Thyroid gland (tissue), 4 donors: ENCODE measurements around the gene TMTC4. TPM values are rescaled to one million over a fixed set of nuclear protein-coding genes. Genes with fewer than 3 reads are reported as not detected.

Source experiments
- DNase-seq, 2 donors: peaks; one replicate each; pipeline ENCODE4 v3.0.0-alpha.2; 2019
- H3K27ac ChIP-seq, 3 donors: fragments of 200-600 bp; sonication (generic); 1 replicate in 2 of 3; 2 replicates in 1 of 3; pipeline ENCODE4 v1.5.1; 2016 to 2019; ENCODE audit warnings: mild to moderate bottlenecking in 1 of 3, moderate library complexity in 1 of 3
- H3K27me3 ChIP-seq: fragments of 200-600 bp; sonication (generic); one replicate; pipeline ENCODE4 v1.5.1; 2019
- H3K36me3 ChIP-seq, 2 donors: fragments of 200-600 bp; sonication (generic); one replicate each; pipeline ENCODE4 v1.5.1; 2016 to 2019
- H3K4me1 ChIP-seq, 2 donors: fragments of 200-600 bp; sonication (generic); one replicate each; pipeline ENCODE4 v1.5.1; 2017 to 2019
- H3K4me3 ChIP-seq, 3 donors: fragments of 200-600 bp; sonication (generic); replicated peaks in 1 of 3; 1 replicate in 2 of 3; 2 replicates in 1 of 3; pipeline ENCODE4 v1.5.1; 2016; ENCODE audit warnings: mild to moderate bottlenecking in 1 of 3
- H3K9me3 ChIP-seq: fragments of 200-600 bp; sonication (generic); one replicate; pipeline ENCODE4 v1.5.1; 2017
- POLR2A ChIP-seq, 2 donors: fragments of 450-650 bp; IDR thresholded peaks; one replicate each; pipeline ENCODE4 v1.6.1; 2017; ENCODE audit warnings: antibody characterized with exemption in 2 of 2, mild to moderate bottlenecking in 2 of 2, moderate library complexity in 1 of 2
- WGBS, 2 donors: methylation state at CpG; one replicate each; pipeline ENCODE4 v1.1.5; 2017; 5-methylcytosine and 5-hydroxymethylcytosine counted together
- intact Hi-C: fragments of 100-400 bp; cut with DNase I; formaldehyde crosslinking; loops from one replicate; pipeline ENCODE4 v1.15.1; 2023
- total RNA-seq, 4 donors: library from RNA; depleted of rRNA; stranded (reverse); fragments of >200 nt; gene quantifications; one replicate each; pipeline ENCODE4 v1.2.3, GENCODE V29; 2016
- TF ChIP-seq, protein P1 (sequence below), 6 experiments: fragments of 200-600 bp in 3 of 6; fragments of 450-650 bp in 3 of 6; sonication (generic) in 3 of 6; IDR thresholded peaks; one replicate each; pipeline ENCODE4 v1.5.1; 2016 to 2019; ENCODE audit warnings: antibody characterized with exemption in 6 of 6, mild to moderate bottlenecking in 2 of 6, inconsistent platforms in 1 of 6, moderate library complexity in 1 of 6

Gene TMTC4
- total RNA-seq, 4 donors from 2014 or later = 15.1 to 21.3 (median 18.4) TPM

DNA sequence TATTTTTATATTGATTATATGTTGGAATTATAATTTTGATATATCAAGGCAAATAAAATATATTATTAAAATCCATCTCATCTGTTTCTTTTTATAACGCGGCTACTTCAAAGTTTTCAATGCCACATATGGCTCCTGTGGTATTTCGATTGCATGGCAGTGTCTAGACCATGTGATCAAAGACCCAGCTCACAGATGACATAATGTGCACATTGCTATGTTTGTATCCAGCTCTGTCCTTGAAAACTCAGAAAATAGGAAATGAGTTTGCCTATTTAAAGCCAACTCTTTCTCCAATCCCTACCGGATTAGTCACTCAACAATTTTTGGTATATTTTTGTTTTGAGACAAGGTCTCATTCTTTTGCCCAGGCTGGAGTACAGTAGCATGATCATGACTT lies 26.2 kb downstream of the TMTC4 start:
- no peak overlapping the region for H3K4me3 ChIP-seq
- H3K9me3 ChIP-seq = no peaks in the 10 kb centered on the region
- peaks cover 13 to 18% of the 10 kb centered on the region in 2 donors for H3K4me1 ChIP-seq
- H3K27me3 ChIP-seq = no peaks in the 10 kb centered on the region
- WGBS, 2 donors = 90 to 93% methylated on average over 4 of the region's 4 CpGs
- no peaks in the 10 kb centered on the region for H3K36me3 ChIP-seq
- TF ChIP-seq POLR2A (IDR thresholded peaks at IDR 0.05) = no peak
- TF ChIP-seq, protein P1, sequence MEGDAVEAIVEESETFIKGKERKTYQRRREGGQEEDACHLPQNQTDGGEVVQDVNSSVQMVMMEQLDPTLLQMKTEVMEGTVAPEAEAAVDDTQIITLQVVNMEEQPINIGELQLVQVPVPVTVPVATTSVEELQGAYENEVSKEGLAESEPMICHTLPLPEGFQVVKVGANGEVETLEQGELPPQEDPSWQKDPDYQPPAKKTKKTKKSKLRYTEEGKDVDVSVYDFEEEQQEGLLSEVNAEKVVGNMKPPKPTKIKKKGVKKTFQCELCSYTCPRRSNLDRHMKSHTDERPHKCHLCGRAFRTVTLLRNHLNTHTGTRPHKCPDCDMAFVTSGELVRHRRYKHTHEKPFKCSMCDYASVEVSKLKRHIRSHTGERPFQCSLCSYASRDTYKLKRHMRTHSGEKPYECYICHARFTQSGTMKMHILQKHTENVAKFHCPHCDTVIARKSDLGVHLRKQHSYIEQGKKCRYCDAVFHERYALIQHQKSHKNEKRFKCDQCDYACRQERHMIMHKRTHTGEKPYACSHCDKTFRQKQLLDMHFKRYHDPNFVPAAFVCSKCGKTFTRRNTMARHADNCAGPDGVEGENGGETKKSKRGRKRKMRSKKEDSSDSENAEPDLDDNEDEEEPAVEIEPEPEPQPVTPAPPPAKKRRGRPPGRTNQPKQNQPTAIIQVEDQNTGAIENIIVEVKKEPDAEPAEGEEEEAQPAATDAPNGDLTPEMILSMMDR (IDR thresholded peaks at IDR 0.05) = no peak
- intact Hi-C loops = no loop called here
- no peak overlapping the region for H3K27ac ChIP-seq
- no peak for DNase-seq

DNA sequence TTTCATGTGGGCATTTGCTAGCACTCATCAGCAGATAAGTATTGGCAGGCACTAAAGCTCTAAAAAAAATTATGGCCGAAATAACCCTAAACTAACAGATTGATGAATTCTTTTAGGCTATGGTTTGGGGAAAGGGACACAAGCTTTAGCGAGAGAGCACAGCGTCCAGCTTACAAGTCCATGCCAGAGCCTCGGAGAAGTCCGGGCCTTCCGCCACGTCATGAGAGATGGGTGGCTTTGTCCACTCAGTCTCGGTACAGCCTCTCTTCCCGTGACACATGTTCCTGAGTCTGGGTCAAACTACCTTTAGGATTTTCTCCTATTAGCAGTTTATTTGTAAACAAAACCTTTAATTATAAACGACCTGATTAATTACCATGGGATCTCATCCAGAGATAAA lies 27.7 kb downstream of the TMTC4 start:
- DNase-seq = no peak
- H3K36me3 ChIP-seq = no peaks in the 10 kb centered on the region
- no peak overlapping the region for H3K4me3 ChIP-seq
- H3K9me3 ChIP-seq = no peaks in the 10 kb centered on the region
- H3K27ac ChIP-seq = no peak overlapping the region
- TF ChIP-seq POLR2A (IDR thresholded peaks at IDR 0.05) = no peak
- TF ChIP-seq, protein P1 (IDR thresholded peaks at IDR 0.05) = no peak
- H3K4me1 ChIP-seq = peaks cover 13 to 18% of the 10 kb centered on the region in 2 donors
- no peaks in the 10 kb centered on the region for H3K27me3 ChIP-seq
- intact Hi-C loops = no loop called here
- WGBS, 2 donors = 90 to 94% methylated on average over 10 of the region's 10 CpGs

DNA sequence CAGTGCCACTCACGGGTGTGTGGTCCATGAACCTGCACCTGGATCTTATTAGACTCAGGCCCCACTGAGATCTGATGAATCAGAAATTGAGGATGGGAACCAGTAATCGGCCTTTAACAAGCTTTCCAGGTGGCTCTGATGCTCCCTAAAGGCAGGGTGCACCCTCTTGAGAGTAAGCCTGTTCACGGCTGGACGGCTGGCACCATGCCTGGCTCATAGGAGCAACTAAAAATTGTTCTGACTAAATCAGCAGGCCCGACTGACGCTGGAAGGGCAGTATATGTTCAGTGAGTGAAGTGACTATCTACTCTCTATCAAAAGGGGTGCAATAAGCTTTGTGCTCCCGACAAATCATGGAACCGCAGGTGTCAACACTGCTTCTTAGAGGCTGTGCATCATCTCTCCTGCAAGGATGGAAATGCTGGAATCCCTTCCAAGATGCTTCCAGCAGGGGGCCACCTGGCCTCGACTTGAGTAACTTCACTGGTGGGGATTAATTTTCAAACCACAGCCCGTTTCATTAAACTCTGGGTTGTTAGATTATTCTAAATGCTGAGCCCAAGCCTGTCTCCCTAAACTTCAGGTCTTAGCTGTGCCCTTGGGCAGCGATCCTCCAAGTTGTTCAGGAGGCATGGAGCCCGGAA lies 28.4 kb downstream of the TMTC4 start:
- H3K4me3 ChIP-seq = no peak overlapping the region
- intact Hi-C loops = no loop called here
- H3K27ac ChIP-seq = peak overlapping the region; percentile 67 to 75 (median 70)
- 53 to 55% methylated on average over 12 of the region's 12 CpGs for WGBS, 2 donors
- no peak for TF ChIP-seq POLR2A (IDR thresholded peaks at IDR 0.05)
- TF ChIP-seq, protein P1 (IDR thresholded peaks at IDR 0.05) = peak in 3 of 6 experiments; percentile 25 to 40 (median 39)
- peaks cover 13 to 18% of the 10 kb centered on the region in 2 donors for H3K4me1 ChIP-seq
- no peaks in the 10 kb centered on the region for H3K36me3 ChIP-seq
- H3K27me3 ChIP-seq = no peaks in the 10 kb centered on the region
- peak; percentile 90 to 94 for DNase-seq
- no peaks in the 10 kb centered on the region for H3K9me3 ChIP-seq

DNA sequence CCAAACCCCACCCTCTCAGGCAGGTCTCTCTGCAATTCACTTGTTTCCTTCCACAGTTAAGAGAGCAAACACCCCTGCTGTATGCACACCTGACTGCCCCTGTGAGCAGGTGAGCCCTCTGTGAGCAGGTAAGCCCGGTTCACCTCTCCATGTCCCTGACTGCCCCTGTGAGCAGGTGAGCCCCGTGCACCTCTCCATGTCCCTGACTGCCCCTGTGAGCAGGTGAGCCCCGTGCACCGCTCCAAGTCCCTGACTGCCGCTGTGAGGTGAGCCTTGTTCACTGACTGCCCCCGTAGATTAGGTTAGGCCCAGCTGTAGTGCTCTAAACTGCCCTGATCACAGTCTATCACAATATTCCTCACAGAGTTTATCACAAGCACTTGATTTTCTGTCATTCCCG lies 29.2 kb downstream of the TMTC4 start:
- intact Hi-C loops = no loop called here
- DNase-seq = peak; percentile 89

DNA sequence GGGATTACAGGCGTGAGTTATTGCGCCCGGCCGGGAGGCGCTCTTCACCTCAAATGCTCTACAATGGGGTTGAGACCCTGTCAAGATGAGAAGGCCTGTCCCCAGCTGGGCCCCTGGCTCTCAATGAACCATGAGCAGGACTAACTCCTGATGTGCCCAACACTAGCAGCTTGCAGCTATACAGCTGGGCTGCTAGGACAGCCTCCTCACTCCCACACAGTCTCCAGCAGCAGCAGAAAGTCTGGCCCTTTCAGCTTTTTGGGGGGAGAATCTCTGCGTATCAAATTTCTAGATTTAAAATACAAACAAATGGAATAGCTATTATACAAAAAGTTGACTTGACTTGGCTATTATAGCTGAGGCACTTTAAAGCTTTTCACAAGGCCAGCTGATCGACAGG lies 30.2 kb downstream of the TMTC4 start:
- intact Hi-C loops = no loop called here
- no peak for DNase-seq
- 96 to 97% methylated on average over 7 of the region's 7 CpGs for WGBS, 2 donors

More for the DNA sequence above, 29.2 kb downstream of the TMTC4 start:
- TF ChIP-seq, protein P1 (IDR thresholded peaks at IDR 0.05) = no peak
- no peak for TF ChIP-seq POLR2A (IDR thresholded peaks at IDR 0.05)
- Histone ChIP-seq H3K4me1 (peaks cover 13 to 18% of the 10 kb centered on the region in 2 donors), H3K27ac (peak overlapping the region; percentile 67 to 75 (median 70)), H3K9me3 (no peaks in the 10 kb centered on the region), H3K36me3 (no peaks in the 10 kb centered on the region), H3K4me3 (no peak overlapping the region), H3K27me3 (no peaks in the 10 kb centered on the region)
- 35 to 56% methylated on average over 7 of the region's 7 CpGs for WGBS, 2 donors

More for the DNA sequence above, 30.2 kb downstream of the TMTC4 start:
- H3K9me3 ChIP-seq = no peaks in the 10 kb centered on the region
- peak overlapping the region in 1 of 3 donors; percentile 75 for H3K27ac ChIP-seq
- no peaks in the 10 kb centered on the region for H3K36me3 ChIP-seq
- H3K4me3 ChIP-seq = no peak overlapping the region
- peaks cover 13 to 18% of the 10 kb centered on the region in 2 donors for H3K4me1 ChIP-seq
- TF ChIP-seq, protein P1 (IDR thresholded peaks at IDR 0.05) = no peak
- no peak for TF ChIP-seq POLR2A (IDR thresholded peaks at IDR 0.05)
- no peaks in the 10 kb centered on the region for H3K27me3 ChIP-seq
